ENCODE data around the gene PHYHD1. TPM values are rescaled to one million over a fixed set of nuclear protein-coding genes. Genes with fewer than 3 reads are reported as not detected.
"Not testable (repeated sequence)": the region's sequence is repeated elsewhere in the genome, so short reads cannot be mapped to it uniquely, and the experiment has no call there.

PHYHD1 gene
- total RNA-seq, 2 donors from 2014 or later, result 1.5 to 7.1 TPM

DNA sequence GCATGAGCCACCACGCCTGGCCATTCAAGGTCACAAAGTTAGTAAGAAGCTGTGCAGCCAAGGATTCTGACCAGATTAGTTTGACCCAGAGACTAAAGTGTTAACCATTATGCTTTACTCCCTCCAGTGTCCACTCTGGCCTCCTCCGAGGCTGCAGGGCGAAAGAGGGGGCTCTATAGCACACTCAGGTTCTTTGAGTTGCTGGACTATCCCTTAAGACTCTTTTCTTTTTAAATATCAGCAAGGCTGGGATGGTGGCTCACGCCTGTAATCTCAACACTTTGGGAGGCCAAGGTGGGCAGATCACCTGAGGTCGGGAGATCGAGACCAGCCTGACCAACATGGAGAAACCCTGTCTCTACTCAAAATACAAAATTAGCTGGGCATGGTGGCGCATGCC, 24.2 kb downstream of the PHYHD1 start:
- intact Hi-C loops (cut with DNase I, micrococcal nuclease); ATAC-seq; DNase-seq: not testable (repeated sequence)

DNA sequence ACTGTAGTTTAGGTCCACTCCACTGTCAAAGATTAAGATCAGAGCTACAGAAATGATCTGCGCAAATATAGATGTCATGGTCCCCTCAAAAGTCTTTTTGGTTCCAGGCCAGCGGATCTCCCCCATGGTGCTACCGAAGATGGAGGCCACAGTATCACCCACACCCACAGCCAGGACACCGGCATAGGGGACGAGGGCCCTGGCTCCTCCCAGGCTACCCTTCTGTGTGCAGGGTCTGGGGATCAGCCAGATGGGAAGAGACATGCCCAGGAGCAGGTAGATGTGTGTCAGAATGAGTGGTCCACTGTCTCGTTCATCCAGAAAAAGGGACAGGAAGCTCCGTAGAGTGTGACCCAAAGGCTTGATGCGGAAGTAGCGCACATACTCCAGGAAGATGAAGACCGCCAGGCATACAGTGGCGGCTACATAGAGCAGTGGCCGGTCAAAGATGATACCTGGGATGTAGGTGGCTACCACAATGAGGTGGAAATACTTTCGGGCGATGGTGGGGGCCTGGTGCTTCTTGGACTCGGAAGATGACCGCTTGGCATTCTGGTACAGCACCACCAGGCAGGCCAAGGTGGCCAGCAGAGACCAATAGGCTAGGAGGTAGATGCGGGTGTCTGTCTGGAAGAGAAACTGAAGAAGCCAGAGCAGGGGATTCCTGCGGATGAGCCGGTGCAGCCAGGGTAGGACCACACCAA, 25.2 kb downstream of the PHYHD1 start:
- intact Hi-C loops (cut with DNase I, micrococcal nuclease), result no loop called here
- DNase-seq (no peak), ATAC-seq (no peak)

DNA sequence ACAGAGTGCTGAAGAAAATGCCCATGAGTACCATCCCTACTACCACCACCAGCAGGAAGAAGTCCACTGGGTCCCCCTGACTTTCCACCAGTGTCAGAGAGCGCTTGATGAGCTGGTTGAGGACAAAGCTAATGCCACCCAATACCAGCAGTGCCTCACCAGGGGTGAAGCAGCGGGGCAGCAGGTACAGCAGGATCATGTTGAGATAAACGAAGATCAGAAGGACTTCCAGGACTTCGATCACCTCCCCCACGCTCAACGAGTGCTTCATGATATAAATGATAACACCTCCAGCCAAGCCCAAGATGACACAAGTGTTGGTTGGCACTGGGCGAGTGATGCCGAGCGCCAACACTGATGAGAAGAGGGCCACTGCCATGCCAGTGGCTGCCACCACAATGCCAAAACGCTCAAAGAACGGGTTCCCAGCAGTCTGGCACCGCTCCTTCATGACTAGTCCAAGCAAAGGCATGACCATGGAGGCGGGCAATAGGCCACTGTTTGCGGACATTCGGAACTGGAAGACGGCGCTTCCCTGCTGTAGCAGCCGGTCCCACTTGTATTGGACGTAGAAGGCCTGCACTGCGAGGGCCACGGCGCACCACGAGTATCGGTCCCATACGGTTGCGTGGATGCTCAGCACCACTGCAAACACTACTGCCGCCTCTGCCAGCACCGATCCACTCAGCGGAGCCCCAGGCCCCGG, 25.9 kb downstream of the PHYHD1 start:
- intact Hi-C loops (cut with DNase I, micrococcal nuclease), result no loop called here
- DNase-seq, result peak in 1 of 2 donors; percentile 36
- ATAC-seq, result peak; percentile 53

DNA sequence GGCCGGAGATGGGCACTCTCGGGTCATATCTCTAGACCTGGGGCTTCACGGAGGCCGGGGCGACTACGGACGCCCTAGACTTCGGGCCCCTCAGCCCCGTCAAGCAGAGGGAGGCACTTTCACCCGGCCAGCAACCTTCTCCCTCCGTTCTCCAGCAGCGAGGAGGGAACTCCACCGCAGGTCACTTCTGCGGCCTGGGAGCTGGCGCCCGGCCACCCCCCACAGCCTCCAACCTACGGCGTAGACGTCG, 26.4 kb downstream of the PHYHD1 start:
- DNase-seq, result no peak
- peak; percentile 39 for ATAC-seq
- intact Hi-C loops (cut with DNase I, micrococcal nuclease), result no loop called here

DNA sequence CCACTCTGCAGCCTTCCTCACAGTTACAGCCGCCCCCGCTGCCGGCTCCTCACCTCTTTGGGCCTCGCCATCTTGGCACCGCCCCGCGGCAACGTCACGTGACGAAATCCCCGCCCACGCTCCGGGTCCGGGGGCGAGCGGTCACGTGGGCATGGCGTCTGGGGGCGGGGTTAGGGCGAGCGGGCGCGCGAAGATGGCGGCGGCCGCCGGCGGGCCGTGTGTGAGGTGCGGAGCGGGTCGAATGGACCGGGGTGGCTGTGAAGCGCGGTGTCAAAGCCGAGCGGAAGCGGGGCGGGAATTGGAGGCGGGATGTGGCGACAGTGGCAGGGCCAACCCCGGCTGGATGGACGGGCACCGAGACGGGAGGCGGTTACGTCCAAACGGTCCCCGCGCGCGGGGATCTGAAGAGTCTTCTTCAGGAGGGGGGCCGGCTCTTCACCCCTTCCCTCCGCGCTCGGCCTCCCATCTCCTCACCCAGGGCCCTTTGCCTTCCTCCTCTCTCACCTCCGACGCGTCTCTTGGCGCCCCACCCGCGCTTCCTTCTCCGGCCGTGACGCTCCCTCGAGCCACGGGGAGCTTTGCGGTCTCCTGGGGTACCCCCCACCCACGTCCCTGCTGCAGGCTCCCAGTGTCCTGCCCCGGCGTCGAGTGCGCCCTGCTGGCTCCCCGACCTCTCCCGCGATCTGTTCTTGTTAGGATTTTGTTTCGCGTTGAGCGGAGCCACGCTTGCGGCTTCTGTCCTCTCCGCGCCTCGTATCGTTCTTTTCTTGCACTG, 26.9 kb downstream of the PHYHD1 start, which contains the start of the genes DOLK and NUP188:
Gene DOLK, minus strand, starts transcription at position 77 of the 775 bp plus-strand sequence. CDS start 300 bp downstream, outside the sequence.
Gene NUP188, plus strand, starts transcription at position 173 of the 775 bp plus-strand sequence. Its CDS starts 21 bp downstream, at position 194.
- peak; percentile 93 to 99 for DNase-seq
- intact Hi-C loops (cut with DNase I, micrococcal nuclease), result no loop called here
- peak; percentile 93 for ATAC-seq

DNA sequence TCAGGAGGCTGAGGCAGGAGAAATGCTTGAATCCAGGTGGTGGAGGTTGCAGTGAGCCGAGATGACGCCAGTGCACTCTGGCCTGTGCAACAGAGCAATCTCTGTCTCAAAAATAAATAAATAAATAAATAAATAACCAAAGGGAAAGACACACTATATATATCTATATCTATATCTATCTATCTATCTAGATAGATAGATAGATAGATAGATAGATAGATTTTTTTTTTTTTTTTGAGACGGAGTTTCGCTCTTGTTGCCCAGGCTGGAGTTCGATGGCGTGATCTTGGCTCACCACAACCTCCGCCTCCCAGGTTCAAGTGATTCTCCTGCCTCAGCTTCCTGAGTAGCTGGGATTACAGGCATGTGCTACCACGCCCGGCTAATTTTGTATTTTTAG, 40.6 kb downstream of the PHYHD1 start:
- DNase-seq; intact Hi-C loops (cut with DNase I, micrococcal nuclease); ATAC-seq: not testable (repeated sequence)

DNA sequence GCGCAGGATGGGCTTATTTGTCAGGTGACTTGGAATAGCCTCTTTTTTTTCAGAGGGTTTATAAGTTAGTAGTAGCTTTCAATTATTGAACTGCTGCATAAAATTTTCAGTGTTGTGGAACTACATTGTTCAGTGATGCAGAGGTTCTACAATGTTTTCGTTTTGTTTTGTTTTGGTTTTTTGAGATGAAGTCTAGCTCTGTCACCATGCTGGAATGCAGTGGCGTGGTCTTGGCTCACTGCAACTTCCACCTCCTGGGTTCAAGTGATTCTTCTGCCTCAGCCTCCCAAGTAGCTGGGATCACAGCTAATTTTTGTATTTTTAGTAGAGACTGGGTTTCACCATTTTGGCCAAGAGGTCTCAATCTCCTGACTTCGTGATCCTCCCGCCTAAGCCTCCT, 48.7 kb downstream of the PHYHD1 start:
- ATAC-seq (no peak), DNase-seq (no peak)
- intact Hi-C loops (cut with DNase I, micrococcal nuclease), result no loop called here

DNA sequence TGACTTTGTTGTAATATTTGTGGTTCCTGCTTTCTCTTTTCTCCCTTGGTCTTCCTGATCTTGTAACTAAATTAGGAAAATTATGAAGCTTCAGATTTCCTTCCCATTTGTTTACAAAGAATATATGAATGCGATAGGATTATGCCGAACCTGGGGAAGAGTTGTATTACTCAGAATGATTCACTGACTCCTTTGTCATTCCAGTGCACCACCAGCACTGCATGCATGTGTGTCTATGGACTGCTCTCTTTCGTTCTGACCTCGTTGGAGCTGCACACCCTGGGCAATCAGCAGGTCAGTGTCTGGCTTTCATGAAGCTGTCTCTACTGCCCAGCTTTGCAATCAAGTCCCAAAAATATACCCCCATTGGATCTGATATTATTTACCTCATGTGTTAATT, 52.2 kb downstream of the PHYHD1 start:
- no peak for ATAC-seq
- DNase-seq, result no peak
- intact Hi-C loops (cut with DNase I, micrococcal nuclease), result no loop called here

DNA sequence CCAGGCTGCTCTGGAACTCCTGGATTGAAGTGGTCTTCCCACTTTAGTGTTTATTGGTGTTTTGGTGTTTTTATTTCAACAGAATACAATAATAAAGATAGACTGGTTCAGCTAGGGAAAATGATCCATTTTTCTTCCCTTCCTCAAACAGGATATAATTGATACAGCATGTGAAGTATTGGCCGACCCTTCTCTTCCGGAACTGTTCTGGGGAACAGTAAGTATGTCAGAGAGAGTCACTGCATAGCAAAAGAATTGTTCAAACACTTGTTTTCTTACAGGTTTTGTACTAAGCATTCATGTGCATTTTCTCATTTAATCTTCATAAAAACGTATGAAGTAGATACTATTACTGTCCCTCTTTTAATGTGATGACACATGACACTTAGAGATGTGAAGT, 58.3 kb downstream of the PHYHD1 start:
- DNase-seq (no peak), ATAC-seq (no peak)
- intact Hi-C loops (cut with DNase I, micrococcal nuclease), result no loop called here

DNA sequence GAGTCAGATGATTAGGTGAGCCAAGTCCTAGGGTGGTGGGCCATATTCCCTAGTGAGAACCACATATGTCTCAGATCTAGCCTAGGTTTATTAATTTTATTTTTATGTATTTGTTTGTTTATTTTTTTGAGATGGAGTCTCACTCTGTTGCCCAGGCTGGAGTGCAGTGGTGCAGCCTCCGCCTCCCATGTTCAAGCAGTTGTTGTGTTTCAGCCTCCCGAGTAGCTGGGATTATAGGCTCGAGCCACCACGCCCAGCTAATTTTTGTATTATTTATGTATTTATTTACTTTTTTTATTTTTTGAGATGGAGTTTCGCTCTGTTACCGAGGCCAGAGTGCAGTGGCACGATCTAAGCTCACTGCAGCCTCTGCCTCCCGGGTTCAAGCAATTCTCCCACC, 62.8 kb downstream of the PHYHD1 start:
- DNase-seq, result no peak
- no peak for ATAC-seq
- intact Hi-C loops (cut with DNase I, micrococcal nuclease), result no loop called here

DNA sequence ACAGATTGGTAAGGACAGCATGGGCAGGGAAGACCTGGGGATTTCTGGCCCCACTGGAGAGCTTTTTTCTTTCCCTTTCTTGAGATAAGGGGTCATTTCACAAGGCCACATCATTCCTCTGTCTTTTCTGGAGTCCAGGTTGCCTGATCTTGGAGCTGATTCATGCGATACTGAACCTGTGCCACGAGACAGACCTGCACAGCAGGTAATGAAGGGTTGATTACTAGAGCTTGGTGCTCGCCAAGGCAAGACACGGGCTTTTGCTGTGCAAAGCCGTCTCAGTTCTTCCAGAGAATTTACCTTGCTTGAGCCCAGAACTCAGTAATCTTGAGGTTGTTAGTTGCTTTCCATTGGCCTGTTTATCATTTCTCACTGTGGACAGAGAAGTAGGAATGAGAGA, 65.9 kb downstream of the PHYHD1 start:
- ATAC-seq (no peak), DNase-seq (no peak)
- intact Hi-C loops (cut with DNase I, micrococcal nuclease), result no loop called here

DNA sequence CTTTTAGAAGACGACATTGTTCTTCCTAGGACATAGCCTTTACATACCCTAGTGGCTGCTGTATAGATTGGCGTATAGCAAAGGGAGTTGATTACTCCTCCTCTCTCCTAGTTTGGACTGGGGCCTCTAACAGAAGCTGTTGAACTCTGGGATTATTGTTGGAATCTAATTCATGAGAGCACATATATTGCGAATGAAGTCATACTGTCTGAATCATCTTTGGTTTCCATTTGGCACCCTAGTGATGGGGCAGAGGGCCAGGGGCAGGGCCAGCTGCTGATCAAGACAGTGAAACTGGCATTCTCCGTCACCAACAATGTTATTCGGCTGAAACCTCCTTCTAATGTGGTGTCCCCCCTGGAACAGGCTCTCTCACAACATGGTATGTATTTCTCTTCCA, 67.0 kb downstream of the PHYHD1 start:
- intact Hi-C loops (cut with DNase I, micrococcal nuclease), result no loop called here
- no peak for ATAC-seq
- no peak for DNase-seq

Other genes with a start within 250 kb of the PHYHD1 start
- 100 to 1,000 TPM; 153 to 193 TPM for gene SET, start 231.8 kb upstream of the PHYHD1 start, total RNA-seq
- gene PKN3, start 218.5 kb upstream of the PHYHD1 start, total RNA-seq, result 1 to 10 TPM; 4.2 to 5.4 TPM
- 10 to 100 TPM; 76.2 to 82.5 TPM for gene ZDHHC12, start 196.9 kb upstream of the PHYHD1 start, total RNA-seq
- 10 to 100 TPM; 53.0 to 62.0 TPM for gene ZER1, start 149.1 kb upstream of the PHYHD1 start, total RNA-seq
- gene TBC1D13, start 133.7 kb upstream of the PHYHD1 start, total RNA-seq, result 10 to 100 TPM; 21.9 to 24.4 TPM
- 10 to 100 TPM; 46.5 to 63.0 TPM for gene ENDOG, start 102.5 kb upstream of the PHYHD1 start, total RNA-seq
- gene SPOUT1, start 91.2 kb upstream of the PHYHD1 start, total RNA-seq, result 10 to 100 TPM; 32.3 to 33.3 TPM
- 1 to 10 TPM; 2.1 TPM for gene KYAT1, start 39.0 kb upstream of the PHYHD1 start, total RNA-seq
- gene LRRC8A, start 38.8 kb upstream of the PHYHD1 start, total RNA-seq, result 10 to 100 TPM; 21.8 to 38.3 TPM
- 10 to 100 TPM; 12.1 to 12.8 TPM for gene DOLK, start 26.6 kb downstream of the PHYHD1 start, total RNA-seq
- gene NUP188, start 26.7 kb downstream of the PHYHD1 start, total RNA-seq, result 10 to 100 TPM; 19.6 to 23.6 TPM
- 100 to 1,000 TPM; 158 to 169 TPM for gene SH3GLB2, start 107.3 kb downstream of the PHYHD1 start, total RNA-seq
- 10 to 100 TPM; 68.3 to 71.3 TPM for gene MIGA2, start 115.6 kb downstream of the PHYHD1 start, total RNA-seq
- gene DOLPP1, start 160.1 kb downstream of the PHYHD1 start, total RNA-seq, result 10 to 100 TPM; 44.4 to 53.1 TPM
- gene CRAT, start 189.8 kb downstream of the PHYHD1 start, total RNA-seq, result 10 to 100 TPM; 62.4 to 76.1 TPM
- 10 to 100 TPM; 90.8 to 91.9 TPM for gene PTPA, start 190.4 kb downstream of the PHYHD1 start, total RNA-seq

Measured in left colon (tissue), 2 donors.